Measurements from ENCODE around the gene TMEM45B.

GRCh38 chr11:129791515-129791914 lies 24.1 kb upstream of the TMEM45B start:
- TF ChIP-seq CTCF (IDR thresholded peaks at IDR 0.05) (no peak), POLR2A (IDR thresholded peaks at IDR 0.05) (no peak)
